Tibial artery (tissue), 4 donors: ENCODE data around the gene NET1.

ENCODE experiments used
- DNase-seq, 2 donors: peaks; one replicate each; pipeline ENCODE4 v3.0.0-alpha.2; 2019
- H3K27ac ChIP-seq, 2 donors: fragments of 200-600 bp; sonication (generic) in 1 of 2; 1 replicate in 1 of 2; 2 replicates in 1 of 2; pipeline ENCODE4 v1.5.1; 2018 to 2019; ENCODE audit warnings: mild to moderate bottlenecking in 1 of 2
- H3K27me3 ChIP-seq, 2 donors: fragments of 200-600 bp; sonication (generic) in 1 of 2; one replicate each; pipeline versions ENCODE4 v1.5.1 to v1.6.0; 2016 to 2019
- H3K36me3 ChIP-seq, 3 donors: fragments of 200-600 bp; sonication (generic) in 2 of 3; one replicate each; pipeline ENCODE4 v1.5.1; 2016 to 2019; ENCODE audit warnings: mild to moderate bottlenecking in 2 of 3
- H3K4me1 ChIP-seq, 4 donors: fragments of 200-600 bp; sonication (generic) in 2 of 4; 1 replicate in 3 of 4; 2 replicates in 1 of 4; pipeline ENCODE4 v1.5.1; 2016 to 2019
- H3K4me3 ChIP-seq, 2 donors: fragments of 200-600 bp; sonication (generic) in 1 of 2; 1 replicate in 1 of 2; 2 replicates in 1 of 2; pipeline ENCODE4 v1.5.1; 2018 to 2019; ENCODE audit warnings: mild to moderate bottlenecking in 2 of 2
- H3K9me3 ChIP-seq, 3 donors: fragments of 200-600 bp; sonication (generic) in 1 of 3; one replicate each; pipeline ENCODE4 v1.5.1; 2016 to 2019
- intact Hi-C: fragments of 100-400 bp; cut with DNase I; formaldehyde crosslinking; loops from one replicate; pipeline ENCODE4 v1.15.0; 2023; ENCODE audit warnings: low total_unique reads
- TF ChIP-seq, protein P1 (sequence below), 2 experiments: fragments of 200-600 bp in 1 of 2; fragments of 450-650 bp in 1 of 2; IDR thresholded peaks; one replicate each; pipeline ENCODE4 v1.5.1; 2017 to 2019; ENCODE audit warnings: antibody characterized with exemption in 2 of 2, mild to moderate bottlenecking in 1 of 2, moderate library complexity in 1 of 2

NET1 gene

DNA sequence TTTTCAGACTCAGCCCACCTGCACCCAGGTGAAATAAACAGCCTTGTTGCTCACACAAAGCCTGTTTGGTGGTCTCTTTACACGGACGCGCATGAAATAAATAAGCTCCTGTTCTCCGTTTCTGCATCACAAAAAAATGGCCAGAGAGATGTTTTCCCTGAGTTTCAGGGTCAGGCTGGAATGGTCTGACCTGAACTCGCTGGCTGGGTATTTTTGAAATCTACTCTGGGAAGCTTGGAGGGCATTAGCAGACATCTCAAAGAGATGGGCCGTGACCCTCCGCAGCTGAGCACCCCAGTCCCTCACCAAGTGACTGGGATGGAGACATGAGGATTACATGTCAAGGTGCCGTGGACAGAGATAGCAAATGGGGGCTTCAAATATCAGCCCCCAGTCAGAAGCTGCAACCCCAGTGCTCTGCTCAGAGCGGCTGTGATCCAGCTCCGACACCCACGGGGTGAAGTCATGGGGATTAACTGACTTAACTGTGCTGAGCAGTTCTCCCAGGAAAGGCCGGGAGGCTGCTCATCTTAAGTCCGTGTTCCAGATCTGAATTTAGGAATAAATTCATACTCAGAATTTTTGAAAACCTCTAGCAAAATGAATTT is 64.7 kb downstream of the NET1 start:
- no peak for DNase-seq
- no peaks in the 10 kb centered on the region for H3K36me3 ChIP-seq
- H3K27me3 ChIP-seq, result no peaks in the 10 kb centered on the region
- TF ChIP-seq, protein P1, sequence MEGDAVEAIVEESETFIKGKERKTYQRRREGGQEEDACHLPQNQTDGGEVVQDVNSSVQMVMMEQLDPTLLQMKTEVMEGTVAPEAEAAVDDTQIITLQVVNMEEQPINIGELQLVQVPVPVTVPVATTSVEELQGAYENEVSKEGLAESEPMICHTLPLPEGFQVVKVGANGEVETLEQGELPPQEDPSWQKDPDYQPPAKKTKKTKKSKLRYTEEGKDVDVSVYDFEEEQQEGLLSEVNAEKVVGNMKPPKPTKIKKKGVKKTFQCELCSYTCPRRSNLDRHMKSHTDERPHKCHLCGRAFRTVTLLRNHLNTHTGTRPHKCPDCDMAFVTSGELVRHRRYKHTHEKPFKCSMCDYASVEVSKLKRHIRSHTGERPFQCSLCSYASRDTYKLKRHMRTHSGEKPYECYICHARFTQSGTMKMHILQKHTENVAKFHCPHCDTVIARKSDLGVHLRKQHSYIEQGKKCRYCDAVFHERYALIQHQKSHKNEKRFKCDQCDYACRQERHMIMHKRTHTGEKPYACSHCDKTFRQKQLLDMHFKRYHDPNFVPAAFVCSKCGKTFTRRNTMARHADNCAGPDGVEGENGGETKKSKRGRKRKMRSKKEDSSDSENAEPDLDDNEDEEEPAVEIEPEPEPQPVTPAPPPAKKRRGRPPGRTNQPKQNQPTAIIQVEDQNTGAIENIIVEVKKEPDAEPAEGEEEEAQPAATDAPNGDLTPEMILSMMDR (IDR thresholded peaks at IDR 0.05), result no peak
- no peaks in the 10 kb centered on the region for H3K4me1 ChIP-seq
- H3K4me3 ChIP-seq, result no peak overlapping the region
- intact Hi-C loops, result no loop called here
- no peaks in the 10 kb centered on the region for H3K9me3 ChIP-seq
- no peak overlapping the region for H3K27ac ChIP-seq

DNA sequence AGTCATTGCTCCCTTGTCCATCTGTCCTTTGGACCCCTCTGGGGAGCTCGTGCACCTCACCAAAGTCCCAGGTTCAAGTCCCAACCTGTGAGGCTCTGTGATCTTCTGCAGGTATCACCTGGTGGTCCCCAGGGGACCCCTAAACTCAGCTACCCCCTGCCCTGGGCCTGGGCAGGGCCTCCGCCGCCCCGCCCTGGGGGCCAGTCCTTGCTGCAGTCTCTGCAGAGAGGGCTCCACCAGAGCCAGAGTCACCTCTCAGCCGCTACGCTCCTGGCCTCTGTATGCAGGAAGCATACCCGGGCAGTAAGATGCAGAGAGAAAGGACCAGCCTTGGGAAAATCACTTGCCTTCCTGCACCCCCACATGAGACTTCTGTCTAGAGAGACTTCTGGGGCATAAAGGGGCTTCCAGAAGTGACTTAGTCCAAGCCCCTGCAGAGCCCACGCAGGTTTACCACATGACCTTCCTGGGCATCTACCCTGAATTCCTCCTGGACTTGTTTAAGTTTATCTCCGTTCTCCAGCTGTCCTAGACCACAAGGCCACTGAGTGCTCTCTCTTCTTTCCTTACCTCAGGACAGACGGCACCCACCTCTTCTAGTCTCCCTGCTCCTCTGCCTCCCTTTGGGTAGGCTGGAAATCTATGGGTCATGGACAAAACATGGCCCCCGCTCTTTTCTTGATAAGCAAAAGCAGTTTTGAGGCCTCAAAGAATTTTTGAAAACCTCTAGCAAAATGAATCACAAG is 65.8 kb downstream of the NET1 start:
- intact Hi-C loops, result no loop called here
- no peaks in the 10 kb centered on the region for H3K27me3 ChIP-seq
- no peaks in the 10 kb centered on the region for H3K36me3 ChIP-seq
- no peak overlapping the region for H3K4me3 ChIP-seq
- no peak overlapping the region for H3K27ac ChIP-seq
- H3K9me3 ChIP-seq, result no peaks in the 10 kb centered on the region
- H3K4me1 ChIP-seq, result no peaks in the 10 kb centered on the region
- TF ChIP-seq, protein P1 (IDR thresholded peaks at IDR 0.05), result no peak
- no peak for DNase-seq

DNA sequence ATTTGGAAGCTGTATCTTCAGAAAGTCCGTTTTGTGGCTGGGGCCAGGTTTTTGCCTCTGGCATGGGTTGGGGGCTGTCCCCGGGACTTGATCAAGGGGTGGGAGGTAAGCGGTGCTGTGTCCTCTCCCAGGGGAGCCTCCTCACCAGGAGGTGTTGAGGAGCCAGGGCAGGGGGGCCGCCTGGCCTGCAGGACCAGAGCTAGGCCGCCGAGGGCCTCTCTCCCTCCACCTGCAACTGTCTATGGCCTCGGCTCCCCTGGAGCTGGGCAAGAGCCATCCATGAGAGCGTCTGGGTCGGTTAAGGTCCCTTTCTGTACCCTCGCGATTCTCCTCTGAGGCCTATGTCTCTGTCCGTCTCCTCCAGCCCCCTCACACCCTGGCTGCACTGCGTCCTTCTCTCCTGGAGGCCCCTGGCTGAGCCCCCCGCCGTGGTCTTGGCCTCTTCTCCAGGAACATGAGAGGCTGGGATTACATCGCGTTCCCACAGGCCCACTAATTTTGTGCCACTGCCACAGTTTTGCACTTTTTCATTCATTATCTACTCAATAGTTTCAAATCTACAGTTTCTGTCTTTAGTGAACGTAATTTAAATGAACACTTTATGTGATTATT is 66.4 kb downstream of the NET1 start:
- Histone ChIP-seq H3K4me3 (no peak overlapping the region), H3K27ac (no peak overlapping the region), H3K36me3 (no peaks in the 10 kb centered on the region), H3K27me3 (no peaks in the 10 kb centered on the region), H3K9me3 (no peaks in the 10 kb centered on the region), H3K4me1 (no peaks in the 10 kb centered on the region)
- intact Hi-C loops, result no loop called here
- no peak for DNase-seq
- TF ChIP-seq, protein P1 (IDR thresholded peaks at IDR 0.05), result no peak

DNA sequence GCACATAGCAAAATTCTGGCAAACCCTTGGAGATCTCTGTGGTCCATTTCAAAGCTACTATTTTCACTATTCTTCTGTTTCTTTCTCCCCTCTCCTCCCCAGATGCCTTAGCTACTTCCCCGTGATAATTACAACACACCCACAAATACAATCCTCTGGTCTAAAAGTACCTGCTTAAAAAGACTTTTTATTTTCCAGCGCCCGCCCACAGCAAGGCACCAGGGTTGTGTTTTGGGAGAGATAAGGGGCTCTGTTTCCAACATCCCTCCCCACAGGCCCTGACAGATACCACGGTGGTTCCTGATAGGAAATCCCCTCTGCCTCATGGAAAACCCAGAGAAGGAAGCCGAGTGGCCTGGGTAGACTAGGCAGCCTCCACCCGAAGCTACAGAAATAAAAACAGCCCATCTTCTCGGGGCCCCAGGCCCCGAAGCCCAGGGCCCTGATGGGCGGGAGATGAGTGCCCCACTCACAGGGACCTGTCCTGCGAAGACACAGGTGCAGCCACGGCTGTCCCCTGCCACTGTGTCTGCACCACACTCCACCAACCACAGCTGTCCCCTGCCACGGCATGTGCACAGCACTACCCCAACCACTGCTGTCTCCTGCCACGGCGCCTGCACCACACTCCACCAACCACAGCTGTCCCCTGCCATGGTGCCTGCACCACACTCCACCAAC is 67.3 kb downstream of the NET1 start:
- H3K36me3 ChIP-seq, result no peaks in the 10 kb centered on the region
- H3K4me3 ChIP-seq, result no peak overlapping the region
- DNase-seq, result no peak
- TF ChIP-seq, protein P1 (IDR thresholded peaks at IDR 0.05), result no peak
- H3K4me1 ChIP-seq, result no peaks in the 10 kb centered on the region
- no peak overlapping the region for H3K27ac ChIP-seq
- intact Hi-C loops, result no loop called here
- H3K27me3 ChIP-seq, result no peaks in the 10 kb centered on the region
- no peaks in the 10 kb centered on the region for H3K9me3 ChIP-seq

DNA sequence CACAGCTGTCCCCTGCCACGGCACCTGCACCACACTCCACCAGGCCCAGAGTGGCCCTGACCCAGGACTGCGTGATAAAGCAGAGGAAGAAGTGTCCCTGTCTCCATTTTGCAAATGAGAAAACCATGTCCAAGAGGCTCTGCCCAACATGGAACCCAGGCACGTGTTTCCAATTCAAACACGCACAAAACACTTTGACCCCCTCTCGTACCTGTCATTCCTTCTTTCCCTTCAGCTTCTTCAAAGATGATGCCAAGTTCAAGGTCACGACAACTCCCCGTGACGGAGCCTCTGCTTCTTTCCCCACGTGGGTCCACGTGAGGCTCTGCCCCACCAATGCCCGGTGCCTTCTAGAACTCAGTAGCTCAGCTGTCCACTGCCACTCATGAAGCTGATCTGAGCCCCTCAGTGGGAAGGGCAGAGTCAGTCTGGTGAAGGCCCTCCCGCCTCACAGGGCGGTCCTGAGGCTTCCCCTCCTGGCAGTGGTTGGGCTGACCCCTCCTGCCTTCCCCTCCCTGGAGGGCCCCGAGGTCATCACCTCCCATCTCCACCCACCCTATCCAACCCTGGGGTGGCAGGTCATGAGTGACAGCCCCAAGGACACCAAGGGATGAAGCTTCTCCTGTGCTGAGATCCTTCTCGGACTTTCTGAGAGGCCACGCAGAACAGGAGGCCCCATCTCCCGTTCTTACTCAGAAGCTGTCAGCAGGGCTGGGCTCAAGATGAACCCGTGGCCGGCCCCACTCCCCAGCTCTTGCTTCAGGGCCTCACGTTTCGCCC is 68.0 kb downstream of the NET1 start:
- intact Hi-C loops, result no loop called here

More for the DNA sequence above, 68.0 kb downstream of the NET1 start:
- TF ChIP-seq, protein P1 (IDR thresholded peaks at IDR 0.05), result no peak
- Histone ChIP-seq H3K9me3 (no peaks in the 10 kb centered on the region), H3K4me3 (no peak overlapping the region), H3K27ac (no peak overlapping the region), H3K4me1 (no peaks in the 10 kb centered on the region), H3K36me3 (no peaks in the 10 kb centered on the region), H3K27me3 (no peaks in the 10 kb centered on the region)
- DNase-seq, result no peak
